ENCODE results near the gene SACM1L.

The SACM1L gene

DNA sequence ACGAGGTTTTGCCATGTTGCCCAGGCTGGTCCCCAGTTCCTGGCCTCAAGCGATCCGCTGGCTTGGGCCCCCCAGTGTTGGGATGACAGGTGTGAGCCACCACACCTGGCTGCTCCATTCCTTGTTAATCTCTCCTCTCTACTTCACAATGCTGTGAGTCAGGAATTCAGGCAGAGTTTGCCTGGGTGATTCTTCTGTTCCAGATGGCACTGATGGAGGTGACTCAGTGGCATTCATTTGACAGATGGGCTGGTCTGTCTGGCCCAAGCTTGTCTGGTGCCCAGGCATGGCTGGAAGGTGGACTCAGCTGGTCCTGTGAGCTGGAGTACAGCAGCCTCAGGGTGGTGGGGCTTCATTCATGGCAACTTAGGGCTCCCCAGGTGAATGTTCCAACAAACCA lies 63.9 kb downstream of the SACM1L start:
- TF ChIP-seq SIN3A (IDR thresholded peaks at IDR 0.05; ENCODE audit: borderline replicate concordance, insufficient read depth, low read length) (no peak), FOXP2 (optimal IDR thresholded peaks at IDR 0.05; ENCODE audit: borderline replicate concordance, extremely low read depth, extremely low read length, insufficient read depth) (no peak), POLR2AphosphoS5 (IDR thresholded peaks at IDR 0.05; ENCODE audit: low read depth, low read length) (no peak), TAF1 (IDR thresholded peaks at IDR 0.05; ENCODE audit: borderline replicate concordance, insufficient read depth, low read length) (no peak)
- TF ChIP-seq, protein P1, sequence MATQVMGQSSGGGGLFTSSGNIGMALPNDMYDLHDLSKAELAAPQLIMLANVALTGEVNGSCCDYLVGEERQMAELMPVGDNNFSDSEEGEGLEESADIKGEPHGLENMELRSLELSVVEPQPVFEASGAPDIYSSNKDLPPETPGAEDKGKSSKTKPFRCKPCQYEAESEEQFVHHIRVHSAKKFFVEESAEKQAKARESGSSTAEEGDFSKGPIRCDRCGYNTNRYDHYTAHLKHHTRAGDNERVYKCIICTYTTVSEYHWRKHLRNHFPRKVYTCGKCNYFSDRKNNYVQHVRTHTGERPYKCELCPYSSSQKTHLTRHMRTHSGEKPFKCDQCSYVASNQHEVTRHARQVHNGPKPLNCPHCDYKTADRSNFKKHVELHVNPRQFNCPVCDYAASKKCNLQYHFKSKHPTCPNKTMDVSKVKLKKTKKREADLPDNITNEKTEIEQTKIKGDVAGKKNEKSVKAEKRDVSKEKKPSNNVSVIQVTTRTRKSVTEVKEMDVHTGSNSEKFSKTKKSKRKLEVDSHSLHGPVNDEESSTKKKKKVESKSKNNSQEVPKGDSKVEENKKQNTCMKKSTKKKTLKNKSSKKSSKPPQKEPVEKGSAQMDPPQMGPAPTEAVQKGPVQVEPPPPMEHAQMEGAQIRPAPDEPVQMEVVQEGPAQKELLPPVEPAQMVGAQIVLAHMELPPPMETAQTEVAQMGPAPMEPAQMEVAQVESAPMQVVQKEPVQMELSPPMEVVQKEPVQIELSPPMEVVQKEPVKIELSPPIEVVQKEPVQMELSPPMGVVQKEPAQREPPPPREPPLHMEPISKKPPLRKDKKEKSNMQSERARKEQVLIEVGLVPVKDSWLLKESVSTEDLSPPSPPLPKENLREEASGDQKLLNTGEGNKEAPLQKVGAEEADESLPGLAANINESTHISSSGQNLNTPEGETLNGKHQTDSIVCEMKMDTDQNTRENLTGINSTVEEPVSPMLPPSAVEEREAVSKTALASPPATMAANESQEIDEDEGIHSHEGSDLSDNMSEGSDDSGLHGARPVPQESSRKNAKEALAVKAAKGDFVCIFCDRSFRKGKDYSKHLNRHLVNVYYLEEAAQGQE (IDR thresholded peaks at IDR 0.05; ENCODE audit: insufficient read depth in 1 of 2, low read depth in 2 of 2, low read length in 2 of 2), result no peak

DNA sequence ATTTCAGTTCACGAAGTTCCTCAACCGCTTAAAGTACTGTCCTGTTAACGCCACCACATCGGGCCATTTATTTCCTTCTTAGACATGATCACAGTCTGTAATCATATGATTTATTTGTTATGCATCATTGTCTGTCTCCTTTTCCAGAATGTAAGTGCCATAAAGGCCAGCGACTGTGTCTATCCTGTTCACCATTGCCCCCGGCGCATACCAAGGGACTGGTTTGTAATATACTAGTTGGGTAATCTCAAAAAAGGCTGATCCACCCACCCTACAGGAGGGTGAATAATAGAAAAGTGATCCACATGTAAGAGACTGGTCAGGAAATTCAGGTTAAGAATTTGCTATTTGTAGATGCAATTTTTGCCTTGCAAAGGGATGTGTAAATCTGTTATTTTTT lies 65.3 kb downstream of the SACM1L start:
- no peak for TF ChIP-seq POLR2AphosphoS5 (IDR thresholded peaks at IDR 0.05; ENCODE audit: low read depth, low read length)
- TF ChIP-seq SIN3A (IDR thresholded peaks at IDR 0.05; ENCODE audit: borderline replicate concordance, insufficient read depth, low read length), result no peak
- TF ChIP-seq FOXP2 (optimal IDR thresholded peaks at IDR 0.05; ENCODE audit: borderline replicate concordance, extremely low read depth, extremely low read length, insufficient read depth), result no peak
- TF ChIP-seq, protein P1 (IDR thresholded peaks at IDR 0.05; ENCODE audit: insufficient read depth in 1 of 2, low read depth in 2 of 2, low read length in 2 of 2), result no peak
- TF ChIP-seq TAF1 (IDR thresholded peaks at IDR 0.05; ENCODE audit: borderline replicate concordance, insufficient read depth, low read length), result no peak

DNA sequence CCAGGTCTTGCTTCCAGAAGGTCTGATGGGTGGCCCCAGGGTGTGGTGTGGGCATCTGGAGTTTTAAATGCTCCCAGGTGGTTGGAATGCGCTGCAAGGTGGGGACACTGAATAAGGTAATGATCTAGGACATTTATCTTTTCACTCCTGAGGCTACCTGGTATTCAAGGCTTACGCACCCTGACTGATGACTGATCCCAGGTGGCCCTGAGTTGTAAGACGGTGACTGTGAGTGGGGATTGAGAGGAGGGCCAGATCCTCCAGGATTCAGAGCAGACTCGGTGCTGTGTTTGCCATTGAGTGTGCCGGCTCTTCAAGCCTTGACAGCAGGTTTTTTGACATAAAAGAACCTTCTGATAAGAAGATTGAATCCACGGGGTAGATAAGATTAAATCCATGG lies 66.9 kb downstream of the SACM1L start:
- no peak for TF ChIP-seq FOXP2 (optimal IDR thresholded peaks at IDR 0.05; ENCODE audit: borderline replicate concordance, extremely low read depth, extremely low read length, insufficient read depth)
- TF ChIP-seq POLR2AphosphoS5 (IDR thresholded peaks at IDR 0.05; ENCODE audit: low read depth, low read length), result no peak
- no peak for TF ChIP-seq TAF1 (IDR thresholded peaks at IDR 0.05; ENCODE audit: borderline replicate concordance, insufficient read depth, low read length)
- TF ChIP-seq SIN3A (IDR thresholded peaks at IDR 0.05; ENCODE audit: borderline replicate concordance, insufficient read depth, low read length), result no peak
- TF ChIP-seq, protein P1 (IDR thresholded peaks at IDR 0.05; ENCODE audit: insufficient read depth in 1 of 2, low read depth in 2 of 2, low read length in 2 of 2), result no peak

DNA sequence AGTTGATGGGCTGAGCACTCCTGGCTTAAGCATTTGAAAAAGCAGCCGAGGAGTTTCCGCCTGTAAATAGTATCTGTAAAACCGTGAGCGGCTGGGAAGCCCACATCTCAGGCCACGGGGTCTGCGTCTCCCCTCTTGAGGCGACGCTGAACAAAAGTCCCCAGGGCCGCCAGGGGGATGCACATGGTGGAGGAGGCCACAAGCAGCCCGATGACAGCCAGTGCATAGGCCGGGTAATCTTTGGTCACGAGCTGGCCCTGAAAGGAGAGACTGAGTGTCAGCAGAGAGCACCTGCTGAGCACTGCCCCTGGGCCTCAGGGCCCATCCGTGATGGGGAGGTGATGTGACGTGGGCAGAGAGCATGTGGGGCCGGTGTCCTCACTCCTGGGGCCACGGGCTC lies 69.7 kb downstream of the SACM1L start:
- TF ChIP-seq, protein P1 (IDR thresholded peaks at IDR 0.05; ENCODE audit: insufficient read depth in 1 of 2, low read depth in 2 of 2, low read length in 2 of 2), result no peak
- no peak for TF ChIP-seq SIN3A (IDR thresholded peaks at IDR 0.05; ENCODE audit: borderline replicate concordance, insufficient read depth, low read length)
- TF ChIP-seq FOXP2 (optimal IDR thresholded peaks at IDR 0.05; ENCODE audit: borderline replicate concordance, extremely low read depth, extremely low read length, insufficient read depth), result no peak
- no peak for TF ChIP-seq TAF1 (IDR thresholded peaks at IDR 0.05; ENCODE audit: borderline replicate concordance, insufficient read depth, low read length)
- TF ChIP-seq POLR2AphosphoS5 (IDR thresholded peaks at IDR 0.05; ENCODE audit: low read depth, low read length), result no peak

DNA sequence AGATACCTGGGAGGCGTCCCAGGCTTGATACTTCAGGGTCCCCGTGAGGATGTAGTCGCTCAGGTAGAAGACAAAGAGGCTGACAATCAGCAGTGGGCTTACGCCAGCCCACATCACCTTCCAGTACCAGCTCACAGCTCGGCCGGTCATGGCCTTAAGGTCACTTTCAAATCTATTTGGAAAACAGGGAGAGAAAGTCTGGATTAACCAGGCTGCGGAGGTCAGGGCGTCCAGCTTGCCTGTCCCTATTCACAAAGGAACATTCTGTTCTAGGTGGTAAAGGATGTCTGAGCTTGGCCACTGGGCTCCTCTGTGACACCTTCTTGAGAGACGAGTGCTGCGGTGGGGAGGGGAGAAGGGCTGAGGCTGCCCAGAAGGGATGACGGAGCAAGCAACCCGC lies 70.7 kb downstream of the SACM1L start:
- no peak for TF ChIP-seq TAF1 (IDR thresholded peaks at IDR 0.05; ENCODE audit: borderline replicate concordance, insufficient read depth, low read length)
- no peak for TF ChIP-seq FOXP2 (optimal IDR thresholded peaks at IDR 0.05; ENCODE audit: borderline replicate concordance, extremely low read depth, extremely low read length, insufficient read depth)
- no peak for TF ChIP-seq POLR2AphosphoS5 (IDR thresholded peaks at IDR 0.05; ENCODE audit: low read depth, low read length)
- no peak for TF ChIP-seq SIN3A (IDR thresholded peaks at IDR 0.05; ENCODE audit: borderline replicate concordance, insufficient read depth, low read length)
- TF ChIP-seq, protein P1 (IDR thresholded peaks at IDR 0.05; ENCODE audit: insufficient read depth in 1 of 2, low read depth in 2 of 2, low read length in 2 of 2), result no peak

Measured in PFSK-1 (cell line).